IPS-15b (cell line): ENCODE results near the gene GBP5.
"Not testable (repeated sequence)": the region's sequence is repeated elsewhere in the genome, so short reads cannot be mapped to it uniquely, and the experiment has no call there.

Experiments
- H3K27me3 ChIP-seq: one replicate; pipeline ENCODE4 v1.6.1; 2013; ENCODE audit warnings: low read length; ENCODE audit not compliant: control insufficient read depth, insufficient read depth
- H3K36me3 ChIP-seq: one replicate; pipeline ENCODE4 v1.6.1; 2013; ENCODE audit warnings: low read length; ENCODE audit not compliant: control insufficient read depth, insufficient read depth
- H3K4me1 ChIP-seq: one replicate; pipeline ENCODE4 v1.6.1; 2013; ENCODE audit warnings: mild to moderate bottlenecking, low read length; ENCODE audit not compliant: control insufficient read depth, insufficient read depth
- H3K4me3 ChIP-seq: one replicate; pipeline ENCODE4 v1.5.1; 2013; ENCODE audit warnings: low read depth, low read length
- H3K9ac ChIP-seq: one replicate; pipeline ENCODE4 v1.6.1; 2013; ENCODE audit warnings: low read depth, mild to moderate bottlenecking, low read length
- H3K9me3 ChIP-seq: one replicate; pipeline ENCODE4 v1.6.1; 2013; ENCODE audit warnings: mild to moderate bottlenecking, low read length; ENCODE audit not compliant: control insufficient read depth, insufficient read depth

GBP5 gene

GRCh38 chr1:89259283-89259971, 13.2 kb downstream of the GBP5 start:
- H3K36me3 ChIP-seq = no peaks in the 10 kb centered on the region
- H3K9ac ChIP-seq = no peak overlapping the region
- H3K4me1 ChIP-seq = no peaks in the 10 kb centered on the region
- H3K4me3 ChIP-seq = no peak overlapping the region
- no peaks in the 10 kb centered on the region for H3K9me3 ChIP-seq
- no peaks in the 10 kb centered on the region for H3K27me3 ChIP-seq

GRCh38 chr1:89257041-89257440, 15.6 kb downstream of the GBP5 start:
- Histone ChIP-seq H3K36me3 (no peaks in the 10 kb centered on the region), H3K4me1 (no peaks in the 10 kb centered on the region), H3K9ac (no peak overlapping the region), H3K4me3 (no peak overlapping the region), H3K9me3 (no peaks in the 10 kb centered on the region), H3K27me3 (no peaks in the 10 kb centered on the region)

- H3K36me3 ChIP-seq, H3K9me3 ChIP-seq, H3K9ac ChIP-seq, H3K4me1 ChIP-seq, H3K27me3 ChIP-seq, H3K4me3 ChIP-seq: not testable (repeated sequence)
Measured at GRCh38 chr1:89255581-89255980, 17.1 kb downstream of the GBP5 start.

- no peak overlapping the region for H3K9ac ChIP-seq
- no peaks in the 10 kb centered on the region for H3K36me3 ChIP-seq
- H3K4me3 ChIP-seq = no peak overlapping the region
- H3K27me3 ChIP-seq = no peaks in the 10 kb centered on the region
- no peaks in the 10 kb centered on the region for H3K4me1 ChIP-seq
- H3K9me3 ChIP-seq = no peaks in the 10 kb centered on the region
Measured at GRCh38 chr1:89254658-89255287, 17.9 kb downstream of the GBP5 start.

GRCh38 chr1:89243046-89243445, 29.6 kb downstream of the GBP5 start:
- Histone ChIP-seq H3K4me1 (peaks cover 2% of the 10 kb centered on the region), H3K4me3 (no peak overlapping the region), H3K9me3 (no peaks in the 10 kb centered on the region), H3K36me3 (no peaks in the 10 kb centered on the region), H3K9ac (no peak overlapping the region), H3K27me3 (no peaks in the 10 kb centered on the region)
